DOHH2 (cell line): ENCODE data around the gene FAM181A.

Experiments
- H3F3A ChIP-seq: fragments of 200-600 bp; sonication (generic), shearing (Covaris generic); 2 replicates; pipeline ENCODE4 v1.6.0; 2016; ENCODE audit warnings: antibody characterized with exemption, mild to moderate bottlenecking; ENCODE audit not compliant: control insufficient read depth, insufficient read depth
- H3K27ac ChIP-seq: fragments of 200-600 bp; sonication (generic); 2 replicates; pipeline ENCODE4 v1.5.1; 2014; ENCODE audit warnings: low read depth, mild to moderate bottlenecking, low read length, moderate library complexity
- H3K27me3 ChIP-seq: fragments of 200-600 bp; sonication (generic); 2 replicates; pipeline ENCODE4 v1.6.1; 2014; ENCODE audit warnings: mild to moderate bottlenecking, low read length, mixed read lengths; ENCODE audit not compliant: control insufficient read depth
- H3K36me3 ChIP-seq: fragments of 200-600 bp; sonication (generic); 2 replicates; pipeline ENCODE4 v1.6.1; 2014; ENCODE audit warnings: mild to moderate bottlenecking, low read length, moderate library complexity, mixed read lengths; ENCODE audit not compliant: control insufficient read depth
- H3K4me1 ChIP-seq: fragments of 200-600 bp; sonication (generic); 2 replicates; pipeline ENCODE4 v1.6.1; 2014; ENCODE audit warnings: mild to moderate bottlenecking, low read length, mixed read lengths; ENCODE audit not compliant: control insufficient read depth
- H3K4me2 ChIP-seq: fragments of 200-600 bp; sonication (generic); 2 replicates; pipeline ENCODE4 v1.6.0; 2014; ENCODE audit warnings: mild to moderate bottlenecking, low read length, moderate library complexity
- H3K4me3 ChIP-seq: fragments of 200-600 bp; sonication (generic); 2 replicates; pipeline ENCODE4 v1.5.1; 2014; ENCODE audit warnings: mild to moderate bottlenecking, low read length, mixed read lengths
- H3K79me2 ChIP-seq: fragments of 200-600 bp; sonication (generic); 2 replicates; pipeline ENCODE4 v1.6.1; 2014; ENCODE audit warnings: mild to moderate bottlenecking, low read length, mixed read lengths; ENCODE audit not compliant: control insufficient read depth
- H3K9me2 ChIP-seq: fragments of 200-600 bp; sonication (generic); replicated peaks from 2 replicates; pipeline ENCODE4 v1.6.1; 2014; ENCODE audit warnings: mild to moderate bottlenecking, low read length, mixed read lengths; ENCODE audit not compliant: control insufficient read depth
- H3K9me3 ChIP-seq: fragments of 200-600 bp; sonication (generic); 2 replicates; pipeline ENCODE4 v1.6.1; 2014; ENCODE audit warnings: antibody characterized with exemption, low read length, mixed read lengths; ENCODE audit not compliant: control insufficient read depth, insufficient read depth
- H4K20me1 ChIP-seq: fragments of 200-600 bp; sonication (generic); 2 replicates; pipeline ENCODE4 v1.6.0; 2014; ENCODE audit warnings: low read depth, mild to moderate bottlenecking, antibody characterized with exemption, low read length, moderate library complexity; ENCODE audit not compliant: control insufficient read depth, insufficient read depth
- EZH2phosphoT487 ChIP-seq: fragments of 200-600 bp; sonication (generic); IDR thresholded peaks from 2 replicates; pipeline ENCODE4 v1.6.1; 2017; ENCODE audit warnings: borderline replicate concordance, mild to moderate bottlenecking, antibody characterized with exemption, low read length, moderate library complexity, mixed read lengths
- TF ChIP-seq, protein P1 (sequence below): fragments of 200-600 bp; sonication (generic); IDR thresholded peaks from one replicate; pipeline ENCODE4 v1.5.1; 2014; ENCODE audit warnings: antibody characterized with exemption, mild to moderate bottlenecking, low read depth, low read length; ENCODE audit not compliant: poor library complexity, severe bottlenecking

Gene FAM181A

DNA sequence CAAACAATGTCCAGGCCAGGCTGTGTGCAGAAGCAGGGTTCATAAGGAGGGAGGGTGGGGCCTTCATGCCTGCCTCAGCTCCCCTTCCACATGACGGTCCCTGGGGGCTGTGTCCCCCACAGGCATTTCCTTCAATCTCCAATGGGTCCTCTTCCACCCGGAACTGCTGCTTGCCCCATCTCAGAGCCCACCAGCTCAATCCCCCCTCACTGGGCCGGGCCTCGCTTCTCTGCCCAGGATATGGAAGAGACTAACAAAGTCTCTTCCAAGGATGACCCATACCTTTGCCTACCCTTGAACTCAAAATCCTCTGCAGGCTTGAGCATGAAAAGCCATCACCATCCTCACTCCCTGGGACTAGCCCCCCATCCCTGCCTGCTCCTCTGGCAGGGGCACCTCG, 28.4 kb upstream of the FAM181A start:
- Histone ChIP-seq H3K79me2 (no peaks in the 10 kb centered on the region), H3K9me3 (no peaks in the 10 kb centered on the region), H3K9me2 (no peaks in the 10 kb centered on the region), H3K4me2 (no peak overlapping the region), H3K4me3 (no peak overlapping the region), H4K20me1 (no peaks in the 10 kb centered on the region), H3F3A (no peaks in the 10 kb centered on the region), H3K27me3 (no peaks in the 10 kb centered on the region), H3K27ac (no peak overlapping the region), H3K4me1 (no peaks in the 10 kb centered on the region), H3K36me3 (no peaks in the 10 kb centered on the region)
- TF ChIP-seq EZH2phosphoT487: no peak
- TF ChIP-seq, protein P1, sequence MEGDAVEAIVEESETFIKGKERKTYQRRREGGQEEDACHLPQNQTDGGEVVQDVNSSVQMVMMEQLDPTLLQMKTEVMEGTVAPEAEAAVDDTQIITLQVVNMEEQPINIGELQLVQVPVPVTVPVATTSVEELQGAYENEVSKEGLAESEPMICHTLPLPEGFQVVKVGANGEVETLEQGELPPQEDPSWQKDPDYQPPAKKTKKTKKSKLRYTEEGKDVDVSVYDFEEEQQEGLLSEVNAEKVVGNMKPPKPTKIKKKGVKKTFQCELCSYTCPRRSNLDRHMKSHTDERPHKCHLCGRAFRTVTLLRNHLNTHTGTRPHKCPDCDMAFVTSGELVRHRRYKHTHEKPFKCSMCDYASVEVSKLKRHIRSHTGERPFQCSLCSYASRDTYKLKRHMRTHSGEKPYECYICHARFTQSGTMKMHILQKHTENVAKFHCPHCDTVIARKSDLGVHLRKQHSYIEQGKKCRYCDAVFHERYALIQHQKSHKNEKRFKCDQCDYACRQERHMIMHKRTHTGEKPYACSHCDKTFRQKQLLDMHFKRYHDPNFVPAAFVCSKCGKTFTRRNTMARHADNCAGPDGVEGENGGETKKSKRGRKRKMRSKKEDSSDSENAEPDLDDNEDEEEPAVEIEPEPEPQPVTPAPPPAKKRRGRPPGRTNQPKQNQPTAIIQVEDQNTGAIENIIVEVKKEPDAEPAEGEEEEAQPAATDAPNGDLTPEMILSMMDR: no peak

DNA sequence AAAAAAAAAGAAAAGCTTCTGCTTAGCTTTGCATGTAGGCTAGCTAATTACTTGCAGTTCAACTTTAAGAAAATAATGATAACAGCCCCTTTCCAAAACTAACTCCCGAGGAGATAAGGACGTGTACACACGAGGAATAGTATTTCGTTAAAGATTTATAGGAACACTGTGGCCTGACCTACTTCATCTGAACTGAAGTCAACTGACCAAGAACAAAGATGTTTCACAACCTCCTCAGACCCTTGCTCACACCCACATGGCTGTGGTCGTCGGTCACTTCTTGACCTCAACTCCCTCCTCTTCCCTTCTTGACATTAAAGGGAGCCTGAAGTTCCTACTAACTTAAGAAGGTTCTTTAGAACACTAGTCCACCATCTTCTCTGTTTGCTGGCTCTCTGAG, 25.3 kb upstream of the FAM181A start:
- no peak overlapping the region for H3K27ac ChIP-seq
- no peaks in the 10 kb centered on the region for H3K9me3 ChIP-seq
- peaks cover 3% of the 10 kb centered on the region for H3K4me1 ChIP-seq
- no peaks in the 10 kb centered on the region for H3F3A ChIP-seq
- no peaks in the 10 kb centered on the region for H3K79me2 ChIP-seq
- H3K4me3 ChIP-seq: no peak overlapping the region
- H3K27me3 ChIP-seq: no peaks in the 10 kb centered on the region; the same call in 1 of the 2 replicates
- no peaks in the 10 kb centered on the region for H3K36me3 ChIP-seq
- no peak overlapping the region for H3K4me2 ChIP-seq
- TF ChIP-seq, protein P1: no peak
- H3K9me2 ChIP-seq: no peaks in the 10 kb centered on the region
- H4K20me1 ChIP-seq: no peaks in the 10 kb centered on the region

DNA sequence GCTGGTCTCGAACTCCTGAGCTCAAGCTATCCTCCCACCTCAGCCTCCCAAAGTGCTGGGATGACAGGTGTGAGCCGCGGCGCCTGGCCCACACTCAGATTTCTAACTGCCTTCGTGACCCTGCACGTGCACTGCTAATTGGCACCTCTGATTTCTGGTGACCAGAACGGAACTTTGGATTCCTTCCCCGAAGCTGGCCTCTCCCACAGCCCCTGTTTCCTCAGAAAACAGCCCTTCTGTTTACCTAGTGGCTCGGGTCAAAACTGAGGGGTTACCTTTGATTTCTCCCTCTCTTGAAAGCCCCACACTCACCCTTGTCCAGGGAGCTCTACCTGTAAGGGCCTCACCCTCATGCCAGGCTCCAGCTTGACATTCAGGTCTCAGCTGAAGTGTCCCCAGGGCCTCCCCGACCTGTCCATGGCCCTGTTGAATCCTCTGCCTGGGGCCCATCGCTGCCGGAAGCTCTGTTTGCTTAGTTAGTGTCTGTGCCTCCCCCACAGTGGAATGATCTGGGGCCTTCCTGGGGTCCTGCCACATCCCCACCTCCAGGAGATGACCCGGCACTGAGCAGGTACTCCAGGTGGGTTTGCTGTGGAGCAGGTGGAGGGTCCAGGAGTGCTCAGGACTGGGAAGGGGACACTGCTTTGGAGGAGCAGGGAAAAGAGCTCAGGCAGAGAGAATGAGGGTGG, 24.4 kb upstream of the FAM181A start:
- peaks cover 3% of the 10 kb centered on the region for H3K4me1 ChIP-seq
- no peaks in the 10 kb centered on the region for H3K9me2 ChIP-seq
- H3K9me3 ChIP-seq: no peaks in the 10 kb centered on the region
- H4K20me1 ChIP-seq: no peaks in the 10 kb centered on the region
- H3K27me3 ChIP-seq: no peaks in the 10 kb centered on the region; the same call in 1 of the 2 replicates
- H3K4me3 ChIP-seq: no peak overlapping the region
- no peaks in the 10 kb centered on the region for H3F3A ChIP-seq
- no peaks in the 10 kb centered on the region for H3K36me3 ChIP-seq
- H3K27ac ChIP-seq: no peak overlapping the region
- no peaks in the 10 kb centered on the region for H3K79me2 ChIP-seq
- TF ChIP-seq, protein P1: no peak
- no peak for TF ChIP-seq EZH2phosphoT487
- H3K4me2 ChIP-seq: no peak overlapping the region
